Hepatic stellate cell (primary cell): ENCODE data around the gene CDH23.

ENCODE experiments used
- DNase-seq: peaks from one replicate; pipeline ENCODE4 v3.0.0; 2011; ENCODE audit warnings: low spot score

The CDH23 gene

DNA sequence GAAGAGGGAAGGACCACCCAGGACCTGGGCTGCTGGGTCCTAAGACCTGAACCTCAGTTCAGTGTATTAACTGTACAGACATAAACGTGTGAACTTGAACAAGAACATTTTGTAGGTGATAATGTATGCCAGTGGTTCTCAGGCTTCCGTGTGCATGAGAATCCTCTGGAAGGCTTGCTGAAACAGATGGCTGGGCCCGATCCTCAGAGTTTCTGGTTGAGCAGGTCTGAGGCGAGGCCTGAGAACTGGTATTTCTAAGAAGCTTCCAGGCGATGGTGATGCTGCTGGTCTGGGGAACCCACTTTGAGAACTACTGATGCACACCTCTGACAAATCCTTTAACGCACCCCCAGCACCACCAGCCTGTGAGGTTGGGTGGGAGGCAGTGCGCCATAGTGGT, 70.4 kb downstream of the CDH23 start:
- no peak for DNase-seq

- DNase-seq: no peak
These were observed 71.0 kb downstream of the CDH23 start for GRCh38 chr10:71467569-71468362.

- no peak for DNase-seq
These were observed 71.8 kb downstream of the CDH23 start for GRCh38 chr10:71468363-71469094.

GRCh38 chr10:71471006-71471405, 74.3 kb downstream of the CDH23 start:
- no peak for DNase-seq

GRCh38 chr10:71471957-71472365, 75.2 kb downstream of the CDH23 start:
- no peak for DNase-seq

GRCh38 chr10:71472466-71472865, 75.7 kb downstream of the CDH23 start:
- no peak for DNase-seq

DNA sequence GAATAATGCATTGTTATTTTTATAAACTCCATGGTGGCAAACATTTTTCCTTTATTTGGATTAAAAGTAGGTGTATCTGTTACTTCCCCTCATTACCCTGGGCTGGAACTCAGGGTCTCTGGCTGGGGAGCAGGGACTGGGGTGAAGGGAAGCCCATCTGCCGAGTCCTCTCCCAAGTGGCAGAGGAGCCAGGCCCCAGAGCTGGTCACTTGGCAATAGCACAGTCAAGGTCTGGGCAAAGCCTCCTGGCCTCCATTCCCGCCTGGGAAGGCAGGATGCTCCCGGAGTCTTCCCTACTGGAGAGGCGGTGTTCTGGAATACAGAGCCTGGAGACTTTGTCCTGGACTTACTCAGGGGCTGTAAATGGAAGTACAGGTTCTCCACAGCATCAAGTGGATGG, 76.2 kb downstream of the CDH23 start:
- DNase-seq: no peak

DNA sequence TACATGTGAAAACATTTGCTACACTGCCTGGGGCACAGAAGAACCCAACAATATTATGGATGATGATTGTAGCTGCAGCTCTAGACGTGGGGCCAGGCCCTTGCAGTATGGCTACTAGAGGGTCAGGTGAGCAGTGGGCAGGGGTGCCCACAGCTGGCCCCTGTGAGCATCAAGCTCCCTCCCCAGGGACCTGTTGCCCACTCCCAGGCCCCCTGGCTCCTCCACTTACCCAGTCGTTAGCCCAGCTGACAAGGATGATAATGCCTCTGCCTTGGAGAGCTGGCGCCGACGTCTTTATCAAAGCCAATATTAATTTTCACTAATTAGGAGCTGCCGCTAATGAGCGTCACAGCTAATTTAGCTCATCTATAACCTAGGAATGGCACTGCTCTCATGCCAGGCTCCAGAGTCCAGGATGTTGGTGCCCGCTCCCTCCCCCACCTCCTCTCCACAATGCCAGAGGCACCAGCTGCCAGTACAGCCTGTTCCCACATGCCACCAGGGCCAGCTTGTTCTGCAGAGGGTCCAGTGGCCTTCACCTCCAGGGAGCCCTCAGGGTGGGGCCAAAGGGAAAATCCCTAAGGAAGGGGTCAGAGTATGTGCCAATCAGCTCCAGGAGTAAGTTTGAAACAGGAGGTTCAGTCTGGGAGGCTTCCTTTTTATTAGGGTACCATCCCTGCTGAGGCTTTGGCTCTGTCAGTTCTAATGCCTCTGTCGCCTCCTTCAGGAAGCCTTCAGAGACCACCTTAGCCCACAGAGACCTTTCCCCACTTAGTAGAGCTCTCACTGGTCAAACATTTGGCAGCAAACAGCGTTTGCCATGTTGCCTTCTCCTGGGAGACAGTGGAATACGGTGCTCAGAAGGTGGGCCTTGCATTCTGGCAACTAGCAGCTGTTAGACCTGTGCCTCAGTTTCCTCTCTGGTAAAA, 77.2 kb downstream of the CDH23 start:
- no peak for DNase-seq

- no peak for DNase-seq
These were observed 78.1 kb downstream of the CDH23 start for GRCh38 chr10:71474702-71475242.

DNA sequence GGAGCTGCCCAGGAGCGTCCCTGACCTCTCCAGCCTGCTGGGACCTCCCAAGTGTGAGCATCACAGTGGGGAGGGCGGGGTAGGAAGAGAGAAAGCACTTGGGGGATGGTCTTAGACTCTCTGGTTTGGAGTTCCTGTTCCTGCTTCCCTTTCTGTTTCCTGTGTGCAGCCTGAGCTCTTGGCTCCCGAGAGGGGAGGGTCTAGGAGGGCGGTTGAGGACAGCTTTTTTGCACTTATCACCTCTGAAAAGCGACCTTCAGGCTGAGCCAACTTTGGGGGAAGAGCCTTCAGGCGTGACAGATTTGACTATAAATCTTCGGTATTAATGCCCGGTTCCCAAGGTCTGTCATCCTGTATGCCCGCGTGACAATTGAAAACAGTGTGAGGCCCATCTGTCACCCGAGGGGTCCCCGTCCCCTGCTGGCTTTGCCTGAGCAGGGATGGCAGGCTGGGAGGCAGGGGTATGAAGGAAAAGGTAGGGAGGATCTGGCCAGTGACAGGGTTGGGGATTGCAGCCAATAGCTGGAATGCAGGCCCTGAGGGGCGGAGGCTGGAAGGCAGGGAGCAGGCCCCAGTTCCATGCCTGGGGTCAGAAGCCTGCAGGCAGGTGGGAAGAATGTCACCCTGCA, 78.6 kb downstream of the CDH23 start:
- DNase-seq: no peak

- no peak for DNase-seq
These were observed 79.7 kb downstream of the CDH23 start for GRCh38 chr10:71476228-71477011.

DNA sequence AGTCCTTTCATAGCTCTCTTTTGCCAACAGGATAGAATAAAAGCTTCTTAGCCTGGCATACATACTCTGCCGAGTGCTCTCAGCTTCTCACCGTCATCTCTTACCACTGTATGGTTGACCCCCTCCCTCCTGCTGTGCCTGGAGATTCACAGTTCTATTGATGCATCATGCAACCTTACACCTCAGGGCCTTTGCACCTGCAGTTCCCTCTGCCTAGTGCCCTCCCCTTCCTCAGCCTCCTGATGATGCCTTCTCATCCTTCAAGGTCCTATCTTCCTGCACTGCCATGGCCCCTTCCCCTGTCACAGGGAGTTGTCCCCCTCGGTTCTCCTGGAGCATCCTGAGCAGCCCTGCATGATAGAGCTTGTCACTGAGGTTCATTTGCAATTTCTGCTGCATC, 81.5 kb downstream of the CDH23 start:
- no peak for DNase-seq

DNA sequence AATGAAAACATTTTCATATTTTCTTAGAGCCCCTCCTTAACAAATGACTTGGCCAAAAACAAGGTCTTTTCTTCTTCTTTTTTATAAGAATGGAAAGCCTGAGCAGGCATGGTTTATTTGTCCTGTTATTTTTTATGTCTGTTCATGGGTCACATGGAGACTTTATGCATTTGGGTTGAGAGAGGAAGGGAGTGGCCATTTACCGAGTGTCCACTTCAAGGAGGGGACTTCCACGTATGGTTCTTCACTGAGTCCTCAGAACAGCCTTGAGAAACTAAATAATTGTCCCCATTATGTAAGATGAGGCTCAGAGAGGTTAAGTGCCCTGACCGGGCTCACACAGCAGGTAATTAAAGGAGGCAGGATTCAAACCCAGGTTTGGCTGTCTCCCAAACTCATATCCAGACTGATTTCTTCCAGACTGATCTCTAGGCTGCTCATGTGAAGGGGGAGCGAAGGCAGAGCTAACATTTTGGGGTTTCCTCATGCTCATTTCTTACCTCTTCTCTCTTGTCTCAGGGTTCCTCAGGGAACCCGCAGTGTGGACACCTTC, 82.2 kb downstream of the CDH23 start:
- no peak for DNase-seq

DNA sequence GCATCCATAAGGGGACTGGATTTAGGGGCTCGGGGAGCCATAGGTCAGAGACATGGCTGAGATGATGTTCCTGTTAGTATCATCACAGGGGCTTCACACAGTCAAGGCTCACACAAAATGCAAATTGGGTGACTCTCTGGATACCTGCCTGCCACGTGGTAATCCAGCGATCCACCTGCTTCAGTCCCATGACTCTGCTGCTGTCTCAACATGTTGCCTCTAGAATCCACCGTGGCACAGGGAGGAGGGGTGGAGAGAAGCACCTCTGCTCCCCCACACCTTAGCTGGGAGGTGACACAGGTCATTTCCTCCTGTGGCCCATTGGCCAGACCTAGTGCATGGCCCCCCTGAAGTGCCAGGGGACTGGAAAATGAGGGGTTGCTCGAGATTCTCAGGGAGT, 83.1 kb downstream of the CDH23 start:
- no peak for DNase-seq

DNA sequence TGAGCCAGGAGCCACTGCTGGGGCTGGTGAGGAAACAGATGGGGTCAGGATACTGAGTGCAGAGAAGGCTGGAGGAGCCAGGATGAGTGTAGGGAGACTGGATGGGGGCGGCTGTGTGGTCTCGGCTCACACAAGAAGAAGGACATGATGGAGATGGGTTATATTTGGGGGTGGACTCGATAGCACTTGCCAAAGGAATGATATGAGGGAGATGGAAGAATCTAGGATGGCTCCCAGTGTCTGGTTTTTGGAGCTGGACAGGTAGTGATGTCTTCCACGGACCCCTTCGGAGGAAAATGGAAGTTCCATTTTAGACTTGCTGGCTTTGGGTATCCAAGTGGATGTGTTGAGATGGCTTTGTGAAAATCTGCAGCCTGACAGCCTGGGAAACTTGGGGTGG, 83.9 kb downstream of the CDH23 start:
- no peak for DNase-seq

GRCh38 chr10:71481746-71482410, 85.2 kb downstream of the CDH23 start:
- DNase-seq: no peak

GRCh38 chr10:71482620-71483019, 85.9 kb downstream of the CDH23 start:
- DNase-seq: no peak

DNA sequence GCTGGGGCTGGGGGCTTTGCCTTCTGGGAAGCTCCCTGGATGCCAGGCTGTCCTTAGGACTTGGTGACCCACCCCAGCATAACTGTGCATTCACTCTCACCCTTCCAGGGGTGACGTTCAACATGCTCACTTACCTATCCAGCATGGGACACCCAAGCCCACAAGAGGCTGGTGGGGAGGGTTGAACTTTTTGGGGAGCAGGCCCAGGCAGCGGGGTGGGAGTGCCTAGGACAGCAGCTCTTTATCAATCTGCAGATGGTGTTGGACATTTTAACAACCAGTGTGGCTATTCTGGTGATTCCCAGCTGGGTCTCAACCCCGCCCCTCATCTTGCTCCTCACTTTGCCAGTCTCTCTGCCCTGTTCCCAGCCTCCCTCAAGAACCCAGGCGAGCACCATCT, 86.4 kb downstream of the CDH23 start:
- no peak for DNase-seq

- DNase-seq: no peak
These were observed 87.4 kb downstream of the CDH23 start for GRCh38 chr10:71483885-71484751.
